Adrenal gland (tissue), 12 donors: Measurements from ENCODE around the gene HPS1. TPM values are rescaled to one million over a fixed set of nuclear protein-coding genes. Genes with fewer than 3 reads are reported as not detected.

Experiments
- DNase-seq, 7 donors: peaks; one replicate each; pipeline ENCODE4 v3.0.0-alpha.2; 2019 to 2020
- H3K27ac ChIP-seq, 5 donors: fragments of 200-600 bp; sonication (generic) in 4 of 5; 1 replicate in 3 of 5; 2 replicates in 2 of 5; pipeline versions ENCODE4 v1.5.1 to v1.8.0; 2016 to 2020; ENCODE audit warnings: mild to moderate bottlenecking in 1 of 5
- H3K27me3 ChIP-seq: fragments of 200-600 bp; 2 replicates; pipeline ENCODE4 v1.8.0; 2021
- H3K36me3 ChIP-seq, 2 donors: fragments of 200-600 bp; replicated peaks in 1 of 2; 1 replicate in 1 of 2; 2 replicates in 1 of 2; pipeline versions ENCODE4 v1.5.1 to v1.8.0; 2018 to 2022
- H3K4me1 ChIP-seq, 2 donors: fragments of 200-600 bp; replicated peaks in 1 of 2; 1 replicate in 1 of 2; 2 replicates in 1 of 2; pipeline versions ENCODE4 v1.5.1 to v1.8.0; 2018 to 2021
- H3K4me3 ChIP-seq, 4 donors: fragments of 200-600 bp; sonication (generic) in 3 of 4; one replicate each; pipeline ENCODE4 v1.5.1; 2016 to 2018
- H3K9me3 ChIP-seq, 3 donors: fragments of 200-600 bp; sonication (generic) in 1 of 3; replicated peaks in 1 of 3; 1 replicate in 2 of 3; 2 replicates in 1 of 3; pipeline versions ENCODE4 v1.5.1 to v1.8.0; 2016 to 2021
- POLR2A ChIP-seq, 2 donors: fragments of 450-650 bp; IDR thresholded peaks; one replicate each; pipeline ENCODE4 v1.6.1; 2017; ENCODE audit warnings: antibody characterized with exemption in 2 of 2, mild to moderate bottlenecking in 2 of 2, moderate library complexity in 1 of 2
- WGBS, 4 donors: extraction: QIAGEN DNeasy Blood & Tissue Kit in 2 of 4; methylation state at CpG; one replicate each; pipeline versions ENCODE4 v1.1.5 to v1.1.7; 2013 to 2017; 5-methylcytosine and 5-hydroxymethylcytosine counted together
- intact Hi-C, 2 donors: fragments of 100-400 bp; cut with DNase I; formaldehyde crosslinking; loops; one replicate each; pipeline versions ENCODE4 v1.14.1 to v1.15.0; 2022 to 2023
- polyA plus RNA-seq, 3 donors: library from polyadenylated mRNA; stranded (reverse); fragments of 200-250 nt in 2 of 3; fragments of 350-450 nt in 1 of 3; fragmentation: Illumina TruSeq in 1 of 3; extraction: RNeasy Lipid Tissue Mini Kit (QIAGEN cat#74804) in 1 of 3; gene quantifications; one replicate each; pipeline ENCODE4 v1.2.3, GENCODE V29; 2013 to 2014
- total RNA-seq, 9 donors: library from RNA; depleted of rRNA in 4 of 9; stranded (reverse); fragments of >200 nt in 4 of 9; fragments of 120-200 nt in 1 of 9; fragmentation: NEBNext Ultra II Directional in 1 of 9; extraction: Animal tissue kit (Norgen Biotek cat#: 25700) in 1 of 9; gene quantifications; one replicate each; pipeline versions ENCODE4 v1.1.0 to v1.2.4, GENCODE V29; 2013 to 2023
- TF ChIP-seq, protein P1 (sequence below), 6 experiments: fragments of 450-650 bp in 4 of 6; fragments of 200-600 bp in 2 of 6; sonication (generic) in 1 of 6; IDR thresholded peaks; 1 replicate in 5 of 6; 2 replicates in 1 of 6; pipeline versions ENCODE4 v1.5.1 to v1.8.0; 2016 to 2021; ENCODE audit warnings: antibody characterized with exemption in 6 of 6, mild to moderate bottlenecking in 2 of 6, moderate library complexity in 1 of 6
- donor health status: healthy with polysubstance abuse.
- donor health status: Bipolar disorder and iron deficiency.
- donor health status: DM: yes; HTN: yes; CAD: no.
- donor health status: DM: no; HTN: no; CAD: no.
- donor health status: DM: no; HTN: no; CAD: no.
- donor health status: DM: yes; HTN: yes; CAD: no.

The HPS1 gene
- total and polyA plus RNA-seq, 12 donors: 28.6 to 95.6 (median 70.3) TPM

DNA sequence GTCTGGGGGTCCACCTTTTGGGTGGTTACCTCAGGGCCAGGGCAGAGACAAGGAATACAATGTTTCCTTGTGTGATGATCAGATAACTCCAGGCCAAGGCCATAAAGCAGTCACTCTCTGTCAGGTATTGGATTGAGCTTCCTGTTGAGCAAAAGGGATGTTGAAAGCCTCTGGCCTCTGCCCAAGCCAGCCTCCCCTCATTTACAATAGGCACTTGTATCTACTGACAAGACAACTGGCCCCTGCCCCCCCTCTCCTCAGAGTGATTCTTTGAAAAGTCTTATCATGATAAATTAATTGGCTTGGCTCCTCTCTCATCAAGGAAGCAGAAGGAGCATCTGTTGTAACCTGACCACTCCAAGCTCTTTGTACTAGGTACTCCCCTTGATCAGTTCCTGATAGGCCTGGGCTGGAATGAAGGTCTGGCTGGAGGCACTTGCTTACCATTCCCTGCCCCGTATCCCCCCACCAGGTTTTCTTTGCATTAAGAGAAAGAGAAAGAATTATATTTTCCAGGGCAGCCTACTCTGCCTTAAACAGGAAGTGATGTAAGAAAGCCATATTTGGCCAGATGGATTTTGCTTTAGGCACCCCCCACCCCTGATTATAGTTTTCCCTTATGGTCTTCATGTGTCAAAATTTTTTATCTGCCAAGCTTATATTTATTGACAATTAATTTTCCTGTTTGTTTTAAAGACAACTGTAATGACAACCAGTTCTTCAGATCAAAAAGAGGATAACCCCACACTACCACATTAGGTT, 42.1 kb upstream of the HPS1 start:
- H3K36me3 ChIP-seq: no peaks in the 10 kb centered on the region
- H3K27me3 ChIP-seq: no peaks in the 10 kb centered on the region
- DNase-seq: peak in 4 of 7 donors; percentile 21 to 69 (median 26)
- no peak overlapping the region for H3K27ac ChIP-seq
- no peaks in the 10 kb centered on the region for H3K9me3 ChIP-seq
- no peak overlapping the region for H3K4me3 ChIP-seq
- no peaks in the 10 kb centered on the region for H3K4me1 ChIP-seq
- intact Hi-C loops: no loop called here
- no peak for TF ChIP-seq POLR2A (IDR thresholded peaks at IDR 0.05)
- TF ChIP-seq, protein P1, sequence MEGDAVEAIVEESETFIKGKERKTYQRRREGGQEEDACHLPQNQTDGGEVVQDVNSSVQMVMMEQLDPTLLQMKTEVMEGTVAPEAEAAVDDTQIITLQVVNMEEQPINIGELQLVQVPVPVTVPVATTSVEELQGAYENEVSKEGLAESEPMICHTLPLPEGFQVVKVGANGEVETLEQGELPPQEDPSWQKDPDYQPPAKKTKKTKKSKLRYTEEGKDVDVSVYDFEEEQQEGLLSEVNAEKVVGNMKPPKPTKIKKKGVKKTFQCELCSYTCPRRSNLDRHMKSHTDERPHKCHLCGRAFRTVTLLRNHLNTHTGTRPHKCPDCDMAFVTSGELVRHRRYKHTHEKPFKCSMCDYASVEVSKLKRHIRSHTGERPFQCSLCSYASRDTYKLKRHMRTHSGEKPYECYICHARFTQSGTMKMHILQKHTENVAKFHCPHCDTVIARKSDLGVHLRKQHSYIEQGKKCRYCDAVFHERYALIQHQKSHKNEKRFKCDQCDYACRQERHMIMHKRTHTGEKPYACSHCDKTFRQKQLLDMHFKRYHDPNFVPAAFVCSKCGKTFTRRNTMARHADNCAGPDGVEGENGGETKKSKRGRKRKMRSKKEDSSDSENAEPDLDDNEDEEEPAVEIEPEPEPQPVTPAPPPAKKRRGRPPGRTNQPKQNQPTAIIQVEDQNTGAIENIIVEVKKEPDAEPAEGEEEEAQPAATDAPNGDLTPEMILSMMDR (IDR thresholded peaks at IDR 0.05): no peak
- WGBS, 4 donors: 33 to 69% (median 52%) methylated on average over 1 of the region's 1 CpG

DNA sequence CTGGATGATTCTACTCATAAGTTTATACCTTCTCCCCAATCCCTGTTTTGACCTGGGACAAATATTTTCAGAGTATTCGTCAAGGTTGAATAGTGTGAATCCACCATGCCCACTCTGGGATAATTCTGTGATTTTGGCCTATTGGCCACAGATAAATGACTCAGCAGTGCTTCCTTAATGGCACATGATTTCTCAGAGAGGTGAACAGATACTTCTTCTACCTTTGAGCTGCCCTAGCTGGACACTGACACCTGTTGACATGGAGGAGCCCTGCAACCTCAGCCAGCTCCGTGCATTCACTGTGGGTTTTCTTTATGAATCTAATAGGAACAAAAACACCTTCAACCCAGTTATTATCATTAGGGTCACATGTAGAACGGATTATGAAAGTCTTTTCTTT, 40.9 kb upstream of the HPS1 start:
- DNase-seq: no peak
- intact Hi-C loops: no loop called here
- Histone ChIP-seq H3K4me1 (no peaks in the 10 kb centered on the region), H3K27ac (no peak overlapping the region), H3K36me3 (no peaks in the 10 kb centered on the region), H3K27me3 (no peaks in the 10 kb centered on the region), H3K4me3 (no peak overlapping the region), H3K9me3 (no peaks in the 10 kb centered on the region)
- 65 to 84% (median 74%) methylated on average over 3 of the region's 3 CpGs for WGBS, 4 donors
- TF ChIP-seq, protein P1 (IDR thresholded peaks at IDR 0.05): no peak

DNA sequence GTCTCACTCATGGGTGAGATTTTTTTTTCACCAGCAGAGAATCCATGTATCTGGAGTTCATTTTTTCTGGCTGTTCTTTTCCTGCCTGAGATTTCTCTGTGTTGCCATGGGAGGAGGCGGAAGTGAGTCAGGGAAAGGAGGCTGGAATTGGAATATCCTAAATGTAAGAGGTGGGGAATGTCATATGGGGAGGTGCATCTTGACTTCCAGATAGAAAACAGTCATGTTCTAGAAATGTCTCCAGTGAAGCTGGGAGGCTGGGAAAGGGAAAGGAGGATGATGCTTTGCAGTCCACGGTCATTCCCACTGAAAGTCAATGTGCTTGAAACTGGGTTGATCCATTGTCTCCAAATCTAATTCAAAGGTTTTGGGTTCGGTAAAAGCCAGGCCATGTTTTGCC, 39.7 kb upstream of the HPS1 start:
- intact Hi-C loops: no loop called here
- 84 to 88% (median 86%) methylated on average over 3 of the region's 3 CpGs for WGBS, 4 donors

DNA sequence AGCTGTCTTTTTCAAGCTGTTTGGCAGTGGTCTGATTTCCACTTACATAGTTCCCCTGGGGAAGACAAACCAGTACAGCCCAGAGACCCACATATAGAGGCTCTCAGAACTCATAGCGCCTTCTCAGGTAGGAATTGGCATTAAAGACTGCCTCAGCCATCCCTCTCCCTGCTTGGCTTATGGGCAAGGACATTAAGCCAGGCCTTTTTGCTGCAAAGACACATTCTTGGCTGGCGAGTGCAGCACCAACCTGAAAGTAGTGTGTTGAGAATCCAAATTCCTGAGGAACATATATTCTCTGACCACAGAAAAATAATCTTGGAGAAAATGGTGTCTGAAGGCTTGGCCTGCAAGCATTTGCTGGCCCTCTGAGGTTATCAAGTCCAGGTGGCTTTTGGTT, 39.2 kb upstream of the HPS1 start:
- Histone ChIP-seq H3K27me3 (no peaks in the 10 kb centered on the region), H3K36me3 (no peaks in the 10 kb centered on the region), H3K4me1 (no peaks in the 10 kb centered on the region), H3K9me3 (no peaks in the 10 kb centered on the region), H3K4me3 (no peak overlapping the region), H3K27ac (no peak overlapping the region)
- intact Hi-C loops: no loop called here
- DNase-seq: no peak
- TF ChIP-seq, protein P1 (IDR thresholded peaks at IDR 0.05): no peak
- TF ChIP-seq POLR2A (IDR thresholded peaks at IDR 0.05): no peak
- WGBS, 4 donors: 56 to 77% (median 68%) methylated on average over 2 of the region's 2 CpGs

More for the DNA sequence above, 39.7 kb upstream of the HPS1 start:
- no peaks in the 10 kb centered on the region for H3K27me3 ChIP-seq
- H3K36me3 ChIP-seq: no peaks in the 10 kb centered on the region
- H3K9me3 ChIP-seq: no peaks in the 10 kb centered on the region
- no peak overlapping the region for H3K27ac ChIP-seq
- TF ChIP-seq POLR2A (IDR thresholded peaks at IDR 0.05): no peak
- TF ChIP-seq, protein P1 (IDR thresholded peaks at IDR 0.05): no peak
- DNase-seq: no peak
- H3K4me1 ChIP-seq: no peaks in the 10 kb centered on the region
- H3K4me3 ChIP-seq: no peak overlapping the region
